Activated naive CD8-positive, alpha-beta T cell treated with anti-CD3 and anti-CD28 coated beads for 36 hours (primary cell): Measurements from ENCODE around the gene RRAS2. TPM values are rescaled to one million over a fixed set of nuclear protein-coding genes. Genes with fewer than 3 reads are reported as not detected.
A peak's percentile ranks its signal among the peaks of the same experiment; 100 is the strongest.
"Not testable (repeated sequence)": the region's sequence is repeated elsewhere in the genome, so short reads cannot be mapped to it uniquely, and the experiment has no call there.

Experiments
- DNase-seq: peaks from one replicate; pipeline ENCODE4 v3.0.0; 2021
- H3K27ac Mint-ChIP-seq: one replicate; pipeline ENCODE4 v1.8.0; 2022; ENCODE audit warnings: mild to moderate bottlenecking, moderate library complexity, mixed read lengths
- H3K27me3 Mint-ChIP-seq: one replicate; pipeline ENCODE4 v1.8.0; 2022; ENCODE audit warnings: mild to moderate bottlenecking, mixed read lengths
- H3K36me3 Mint-ChIP-seq: one replicate; pipeline ENCODE4 v1.8.0; 2021; ENCODE audit warnings: mild to moderate bottlenecking, mixed read lengths
- H3K4me1 Mint-ChIP-seq: one replicate; pipeline ENCODE4 v1.8.0; 2021; ENCODE audit warnings: mixed read lengths
- H3K4me3 Mint-ChIP-seq: one replicate; pipeline ENCODE4 v1.8.0; 2022; ENCODE audit warnings: mild to moderate bottlenecking, moderate library complexity, mixed read lengths
- H3K9me3 Mint-ChIP-seq: one replicate; pipeline ENCODE4 v1.8.0; 2022; ENCODE audit warnings: mixed read lengths
- total RNA-seq, 2 experiments: library from RNA; stranded (reverse); gene quantifications; one replicate each; pipeline ENCODE4 v1.2.3, GENCODE V29; 2021

RRAS2 gene
- 10 to 100 TPM; 70.7 to 72.7 TPM for total RNA-seq

DNA sequence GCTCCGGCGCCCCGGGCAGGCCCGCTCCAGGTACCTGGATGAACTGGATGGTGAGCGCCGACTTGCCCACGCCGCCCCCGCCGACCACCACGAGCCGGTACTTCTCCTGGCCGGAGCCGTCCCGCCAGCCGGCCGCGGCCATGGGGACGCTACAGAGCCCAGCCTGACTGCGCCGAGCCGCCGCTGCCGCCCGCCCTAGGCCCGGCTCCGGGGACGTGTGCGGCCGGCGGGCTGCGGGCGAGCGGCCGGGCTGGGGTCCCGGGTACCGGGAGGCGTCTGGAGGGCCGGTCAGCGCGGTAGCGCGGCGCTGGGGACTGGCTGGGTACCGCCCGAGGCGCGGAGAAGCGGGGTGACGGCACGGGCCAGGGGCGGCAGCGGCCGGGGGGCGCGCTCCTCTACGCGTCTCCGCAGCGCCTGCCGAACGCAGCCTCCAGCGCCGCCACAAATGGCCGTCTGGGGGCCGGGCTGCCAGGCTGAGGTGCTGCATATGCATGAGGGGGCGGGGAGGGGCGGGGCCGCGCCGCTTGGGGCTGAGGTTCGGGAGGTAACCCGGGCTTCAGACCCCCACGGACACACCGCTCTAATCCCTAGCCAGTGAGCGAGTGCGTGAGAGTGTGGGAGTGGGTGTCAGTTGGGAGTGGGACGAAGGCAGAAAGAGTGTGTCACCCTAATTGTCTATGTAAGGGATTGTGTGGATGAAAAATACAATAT is at the start of gene RRAS2:
Gene RRAS2, minus strand, starts transcription at position 455 of the 711 bp plus-strand sequence. Its CDS starts 313 bp downstream, at position 142.
- H3K4me3 Mint-ChIP-seq, result peak within 1 kb of the TSS; percentile 91
- DNase-seq, result peak; percentile 88
- H3K27me3 Mint-ChIP-seq, result peaks cover 3% of the 10 kb centered on the region
- H3K27ac Mint-ChIP-seq, result peak within 1 kb of the TSS; percentile 89
- H3K36me3 Mint-ChIP-seq, result peaks cover 18% of the 10 kb centered on the region
- H3K4me1 Mint-ChIP-seq, result peaks cover 34% of the 10 kb centered on the region
- H3K9me3 Mint-ChIP-seq, result no peaks in the 10 kb centered on the region

DNA sequence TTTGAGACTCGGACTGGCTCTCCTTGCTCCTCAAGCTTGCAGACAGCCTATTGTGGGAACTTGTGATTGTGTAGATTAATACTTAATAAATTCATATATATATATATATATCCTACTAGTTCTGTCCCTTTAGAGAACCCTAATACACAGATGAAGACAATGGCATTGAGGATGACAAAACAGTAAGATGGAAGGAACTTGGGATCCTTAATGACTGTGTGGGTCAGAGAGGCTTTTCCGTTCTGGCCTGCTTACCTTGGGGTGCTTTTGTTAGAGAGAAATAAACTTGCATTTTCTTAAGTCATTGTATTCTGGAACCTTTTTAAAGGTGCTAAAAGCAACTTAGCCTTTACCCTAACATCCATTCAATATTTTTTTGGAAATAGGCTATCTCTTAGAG is 49.6 kb upstream of the RRAS2 start:
- Mint-ChIP-seq H3K4me3 (no peak overlapping the region), H3K27me3 (no peaks in the 10 kb centered on the region), H3K4me1 (peaks cover 17% of the 10 kb centered on the region), H3K27ac (no peak overlapping the region), H3K9me3 (no peaks in the 10 kb centered on the region), H3K36me3 (no peaks in the 10 kb centered on the region)
- no peak for DNase-seq

DNA sequence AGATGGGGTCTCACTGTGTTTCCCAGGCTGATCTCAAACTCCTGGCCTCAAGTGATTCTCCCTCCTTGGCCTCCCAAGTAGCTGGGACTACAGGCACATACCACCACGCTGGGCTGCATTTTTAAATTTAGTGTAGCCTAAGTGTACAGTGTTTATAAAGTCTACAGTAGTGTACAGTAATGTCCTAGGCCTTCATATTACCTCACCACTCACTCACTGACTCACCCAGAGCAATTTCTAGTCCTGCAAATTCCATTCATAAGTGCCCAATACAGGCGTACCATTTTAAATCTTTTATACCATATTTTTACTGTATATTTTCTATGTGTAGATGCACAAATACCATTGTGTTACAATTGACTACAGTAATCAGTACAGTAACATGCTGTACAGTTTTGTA is 47.1 kb upstream of the RRAS2 start:
- H3K27ac Mint-ChIP-seq, H3K27me3 Mint-ChIP-seq, H3K4me3 Mint-ChIP-seq, H3K4me1 Mint-ChIP-seq, H3K36me3 Mint-ChIP-seq, DNase-seq, H3K9me3 Mint-ChIP-seq: not testable (repeated sequence)

DNA sequence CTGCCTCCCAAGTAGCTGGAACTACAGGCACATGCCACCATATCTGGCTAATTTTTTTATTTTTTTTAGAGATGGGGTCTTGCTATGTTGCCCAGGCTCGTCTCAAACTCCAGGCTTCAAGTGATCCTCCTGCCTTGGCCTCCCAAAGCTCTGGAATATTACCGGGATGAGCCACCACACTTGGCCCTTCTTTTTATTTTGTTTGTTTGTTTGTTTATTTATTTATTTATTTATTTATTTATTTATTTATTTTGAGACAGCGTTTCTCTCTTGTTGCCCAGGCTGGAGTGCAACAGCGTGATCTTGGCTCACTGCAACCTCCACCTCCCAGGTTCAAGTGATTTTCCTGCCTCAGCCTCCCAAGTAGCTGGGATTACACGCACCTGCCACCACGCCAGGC is 44.5 kb upstream of the RRAS2 start:
- H3K27me3 Mint-ChIP-seq, H3K36me3 Mint-ChIP-seq, H3K4me1 Mint-ChIP-seq, H3K9me3 Mint-ChIP-seq, H3K27ac Mint-ChIP-seq, DNase-seq, H3K4me3 Mint-ChIP-seq: not testable (repeated sequence)

DNA sequence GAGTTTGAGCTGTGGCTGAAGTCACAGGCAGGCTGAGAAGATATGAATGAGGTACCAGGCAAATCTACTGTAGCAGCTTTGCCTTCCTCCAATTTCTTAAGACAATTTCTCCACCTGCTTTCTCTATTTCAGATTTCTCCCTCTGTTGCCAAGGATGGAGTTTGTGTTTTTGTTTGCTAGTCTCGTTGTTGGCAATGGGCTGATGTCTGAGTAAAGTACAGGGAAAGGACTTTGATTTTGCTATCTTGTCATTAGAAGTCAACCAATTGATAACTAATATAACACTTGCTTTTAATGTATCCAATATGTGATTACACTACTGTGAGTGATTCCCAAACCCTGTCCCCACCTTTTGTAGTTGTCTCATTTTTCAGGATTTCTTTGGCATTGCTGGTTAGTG is 40.1 kb upstream of the RRAS2 start:
- H3K9me3 Mint-ChIP-seq, result no peaks in the 10 kb centered on the region
- H3K27ac Mint-ChIP-seq, result no peak overlapping the region
- no peaks in the 10 kb centered on the region for H3K4me1 Mint-ChIP-seq

DNA sequence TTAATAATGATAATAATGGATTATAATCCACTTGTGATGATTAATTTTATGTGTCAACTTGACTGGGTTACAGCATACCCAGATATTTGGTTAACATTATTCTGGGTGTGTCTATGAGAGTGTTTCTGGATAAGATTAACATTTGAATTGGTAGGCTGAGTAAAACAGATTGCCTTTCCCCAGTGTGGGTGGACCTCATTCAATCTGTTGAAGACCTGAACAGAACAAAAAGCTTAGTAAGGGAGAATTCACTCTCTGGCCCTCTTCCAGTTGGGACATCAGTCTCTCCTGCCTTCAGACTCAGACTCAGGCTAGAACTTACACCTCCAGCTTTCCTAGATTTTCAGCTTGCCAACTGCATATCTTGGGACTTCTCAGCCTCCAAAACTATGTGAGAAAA is 37.3 kb upstream of the RRAS2 start:
- Mint-ChIP-seq H3K4me3 (no peak overlapping the region), H3K36me3 (no peaks in the 10 kb centered on the region), H3K27me3 (no peaks in the 10 kb centered on the region), H3K27ac (no peak overlapping the region), H3K4me1 (peaks cover 2% of the 10 kb centered on the region), H3K9me3 (no peaks in the 10 kb centered on the region)
- no peak for DNase-seq

More for the DNA sequence above, 40.1 kb upstream of the RRAS2 start:
- Mint-ChIP-seq H3K36me3 (no peaks in the 10 kb centered on the region), H3K27me3 (no peaks in the 10 kb centered on the region), H3K4me3 (no peak overlapping the region)
- DNase-seq, result no peak

DNA sequence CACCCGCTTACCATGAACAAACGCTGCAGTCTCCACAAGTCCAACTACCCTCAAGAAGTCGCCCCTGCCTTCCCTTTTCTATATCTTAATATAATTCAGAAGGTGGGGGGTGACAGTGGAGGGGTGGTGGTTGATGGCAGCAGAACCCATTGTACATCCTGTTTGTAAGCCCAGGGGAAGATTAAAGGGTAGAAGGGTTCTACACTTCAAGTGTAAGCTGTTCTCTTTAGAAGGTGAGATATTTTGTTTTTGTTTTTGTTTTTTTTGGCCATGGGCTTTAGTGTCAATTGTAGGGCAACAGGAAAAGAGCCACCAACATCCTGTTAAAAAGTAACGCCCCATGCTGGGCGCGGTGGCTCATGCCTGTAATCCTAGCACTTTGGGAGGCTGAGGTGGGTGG is 34.9 kb upstream of the RRAS2 start:
- Mint-ChIP-seq H3K27ac (no peak overlapping the region), H3K4me1 (peaks cover 2% of the 10 kb centered on the region), H3K4me3 (no peak overlapping the region), H3K9me3 (no peaks in the 10 kb centered on the region), H3K27me3 (no peaks in the 10 kb centered on the region), H3K36me3 (no peaks in the 10 kb centered on the region)
- no peak for DNase-seq

DNA sequence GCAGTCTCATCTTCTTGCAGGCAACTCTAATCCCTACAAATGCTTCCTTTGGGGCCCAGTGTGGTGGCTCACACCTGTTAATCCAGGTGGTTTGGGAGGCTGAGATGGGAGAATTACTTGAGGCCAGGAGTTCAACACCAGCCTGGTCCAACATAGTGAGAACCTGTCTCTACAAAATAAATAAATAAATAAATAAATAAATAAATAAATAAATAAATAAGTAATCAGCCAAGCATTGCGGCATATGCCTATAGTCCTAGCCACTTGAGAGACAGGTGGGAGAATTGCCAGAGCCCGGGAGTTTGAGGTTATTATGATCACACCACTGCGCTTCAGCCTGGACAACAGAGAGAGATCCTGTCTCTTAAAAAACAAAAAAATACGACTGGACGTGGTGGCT is 34.1 kb upstream of the RRAS2 start:
- Mint-ChIP-seq H3K36me3 (no peaks in the 10 kb centered on the region), H3K27me3 (no peaks in the 10 kb centered on the region), H3K9me3 (no peaks in the 10 kb centered on the region), H3K4me3 (no peak overlapping the region), H3K27ac (no peak overlapping the region), H3K4me1 (peaks cover 2% of the 10 kb centered on the region)
- no peak for DNase-seq

DNA sequence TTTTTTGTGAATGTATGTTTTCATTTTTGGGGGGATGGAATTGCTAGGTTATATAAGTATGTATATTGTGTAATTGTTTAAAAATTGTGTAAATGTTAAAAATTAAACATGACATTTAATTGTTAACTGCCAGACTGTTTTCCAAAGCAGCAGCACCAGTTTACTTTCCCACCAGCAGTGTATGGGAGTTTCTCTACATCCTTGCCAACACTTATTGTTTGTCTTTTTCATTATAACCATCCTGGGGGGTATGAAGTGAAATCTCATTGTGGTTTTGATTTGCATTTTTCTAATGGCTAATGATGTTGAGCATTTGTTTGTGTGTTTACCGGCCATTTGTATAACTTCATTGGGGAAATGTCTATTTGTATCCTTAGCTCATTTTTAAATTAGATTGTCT is 31.7 kb upstream of the RRAS2 start:
- no peaks in the 10 kb centered on the region for H3K9me3 Mint-ChIP-seq
- no peaks in the 10 kb centered on the region for H3K27me3 Mint-ChIP-seq
- no peaks in the 10 kb centered on the region for H3K36me3 Mint-ChIP-seq
- no peak overlapping the region for H3K4me3 Mint-ChIP-seq
- peaks cover 2% of the 10 kb centered on the region for H3K4me1 Mint-ChIP-seq
- H3K27ac Mint-ChIP-seq, result no peak overlapping the region
- DNase-seq, result no peak

DNA sequence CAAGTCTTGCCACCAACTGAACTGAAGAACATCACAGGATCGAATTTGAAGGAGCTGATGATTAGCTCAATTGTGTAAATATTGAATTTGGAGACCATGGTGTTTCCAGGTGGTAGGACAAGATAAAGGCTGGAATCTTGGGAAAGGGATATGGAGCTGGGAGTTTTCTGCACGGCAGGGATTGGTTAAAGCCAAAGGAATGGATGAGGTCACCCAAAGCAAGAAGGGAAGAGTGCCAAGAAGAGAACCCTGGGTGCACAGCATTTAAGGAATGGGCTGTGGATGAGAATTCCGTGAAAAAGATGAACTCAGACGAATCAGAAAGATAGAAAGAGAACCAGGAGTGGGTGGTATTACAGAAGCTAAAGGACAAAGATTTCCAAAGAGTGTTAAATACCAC is 29.4 kb upstream of the RRAS2 start:
- Mint-ChIP-seq H3K27ac (no peak overlapping the region), H3K4me1 (no peaks in the 10 kb centered on the region)

DNA sequence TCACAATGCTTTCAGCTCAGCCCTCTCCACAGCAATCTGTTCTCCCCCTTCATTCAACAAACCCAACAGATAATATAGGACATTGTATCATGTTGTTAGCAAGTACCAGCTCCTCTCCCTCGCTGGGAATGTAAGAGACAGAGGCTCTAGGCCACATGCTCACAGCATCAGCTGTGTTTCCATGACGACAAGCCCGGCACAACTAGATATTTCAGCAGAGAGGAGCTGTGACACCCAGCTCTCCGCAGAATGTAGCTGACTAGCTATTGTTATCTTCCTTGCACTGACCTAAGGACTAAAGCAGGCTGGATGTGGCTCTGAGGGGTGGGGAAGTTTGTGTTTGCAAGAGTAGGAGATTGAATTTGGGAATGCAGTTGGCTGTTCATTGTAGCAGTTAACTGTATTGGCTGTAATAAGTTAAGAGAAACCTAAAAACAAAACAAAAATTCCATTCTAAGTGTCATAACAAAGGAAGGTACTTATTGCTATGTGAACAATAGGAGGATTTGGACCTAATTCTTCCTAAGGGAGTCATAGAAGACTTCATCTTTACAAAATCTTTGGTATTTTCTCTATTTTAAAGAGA is 28.0 kb upstream of the RRAS2 start:
- H3K4me1 Mint-ChIP-seq, result no peaks in the 10 kb centered on the region
- no peak overlapping the region for H3K27ac Mint-ChIP-seq
- H3K9me3 Mint-ChIP-seq, result no peaks in the 10 kb centered on the region
- H3K36me3 Mint-ChIP-seq, result no peaks in the 10 kb centered on the region
- no peak overlapping the region for H3K4me3 Mint-ChIP-seq
- DNase-seq, result no peak
- H3K27me3 Mint-ChIP-seq, result no peaks in the 10 kb centered on the region

More for the DNA sequence above, 29.4 kb upstream of the RRAS2 start:
- no peaks in the 10 kb centered on the region for H3K36me3 Mint-ChIP-seq
- no peak for DNase-seq
- H3K9me3 Mint-ChIP-seq, result no peaks in the 10 kb centered on the region
- H3K4me3 Mint-ChIP-seq, result no peak overlapping the region
- no peaks in the 10 kb centered on the region for H3K27me3 Mint-ChIP-seq

DNA sequence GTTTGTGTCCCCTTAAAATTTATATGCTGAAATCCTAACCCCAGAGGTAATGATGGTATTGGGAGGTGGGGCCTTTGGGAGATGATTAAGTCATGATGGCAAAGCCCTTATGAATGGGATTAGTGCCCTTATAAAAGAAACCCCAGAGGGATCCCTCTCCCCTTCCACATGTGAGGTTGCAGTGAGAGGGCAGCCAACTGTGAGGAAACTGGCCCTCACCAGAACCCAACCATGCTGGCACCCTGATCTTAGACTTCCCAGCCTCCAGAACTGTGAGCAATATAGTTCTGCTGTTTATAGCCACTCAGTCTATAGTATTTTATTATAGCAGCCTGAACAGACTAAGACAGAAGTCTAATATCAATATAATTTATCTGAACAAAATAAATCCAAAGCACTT is 27.1 kb upstream of the RRAS2 start:
- Mint-ChIP-seq H3K27me3 (peaks cover 7% of the 10 kb centered on the region), H3K9me3 (no peaks in the 10 kb centered on the region), H3K4me3 (no peak overlapping the region), H3K36me3 (no peaks in the 10 kb centered on the region), H3K4me1 (peaks cover 6% of the 10 kb centered on the region), H3K27ac (no peak overlapping the region)
- no peak for DNase-seq

DNA sequence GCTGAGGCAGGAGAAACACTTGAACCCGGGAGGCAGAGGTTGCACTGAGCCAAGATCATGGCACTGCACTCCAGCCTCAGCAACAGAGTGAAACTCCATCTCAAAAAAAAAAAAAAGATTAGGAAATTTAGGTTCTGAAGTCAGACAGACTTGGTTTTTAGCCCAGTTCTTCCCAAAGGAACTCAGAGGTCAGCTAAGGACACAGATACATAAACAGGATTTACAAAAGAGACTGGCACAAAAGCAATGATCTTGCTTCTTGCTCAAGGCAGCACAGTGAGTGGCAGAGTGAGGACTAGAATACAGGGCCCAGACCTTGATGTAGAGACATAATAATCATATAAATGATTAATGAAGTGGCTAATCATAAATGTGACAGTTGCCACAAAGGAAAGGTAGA is 25.4 kb upstream of the RRAS2 start:
- Mint-ChIP-seq H3K27me3 (peaks cover 16% of the 10 kb centered on the region), H3K9me3 (no peaks in the 10 kb centered on the region), H3K4me3 (no peak overlapping the region), H3K36me3 (no peaks in the 10 kb centered on the region), H3K4me1 (peaks cover 6% of the 10 kb centered on the region), H3K27ac (no peak overlapping the region)
- DNase-seq, result no peak

DNA sequence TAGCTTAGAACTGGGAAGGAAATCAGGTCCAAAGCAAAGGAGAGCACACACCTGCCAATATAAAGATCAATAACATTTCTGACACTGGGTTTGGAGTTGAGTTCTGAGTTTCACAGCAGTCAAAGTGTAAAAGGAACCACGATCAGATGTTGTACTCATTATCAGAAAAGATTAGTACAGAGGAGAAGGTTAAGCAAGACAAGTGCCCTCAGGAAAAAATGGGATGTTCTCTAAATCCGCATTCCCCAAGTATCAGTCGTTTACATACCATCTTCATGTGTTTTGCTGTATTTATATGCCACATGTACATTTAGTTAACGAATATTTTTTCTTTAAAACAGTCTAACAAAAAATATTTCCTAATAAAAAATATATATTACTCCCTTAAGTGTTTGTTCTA is 23.0 kb upstream of the RRAS2 start:
- peaks cover 10% of the 10 kb centered on the region for H3K4me1 Mint-ChIP-seq
- no peaks in the 10 kb centered on the region for H3K9me3 Mint-ChIP-seq
- DNase-seq, result no peak
- H3K27me3 Mint-ChIP-seq, result peaks cover 28% of the 10 kb centered on the region
- no peak overlapping the region for H3K4me3 Mint-ChIP-seq
- H3K27ac Mint-ChIP-seq, result no peak overlapping the region
- no peaks in the 10 kb centered on the region for H3K36me3 Mint-ChIP-seq

DNA sequence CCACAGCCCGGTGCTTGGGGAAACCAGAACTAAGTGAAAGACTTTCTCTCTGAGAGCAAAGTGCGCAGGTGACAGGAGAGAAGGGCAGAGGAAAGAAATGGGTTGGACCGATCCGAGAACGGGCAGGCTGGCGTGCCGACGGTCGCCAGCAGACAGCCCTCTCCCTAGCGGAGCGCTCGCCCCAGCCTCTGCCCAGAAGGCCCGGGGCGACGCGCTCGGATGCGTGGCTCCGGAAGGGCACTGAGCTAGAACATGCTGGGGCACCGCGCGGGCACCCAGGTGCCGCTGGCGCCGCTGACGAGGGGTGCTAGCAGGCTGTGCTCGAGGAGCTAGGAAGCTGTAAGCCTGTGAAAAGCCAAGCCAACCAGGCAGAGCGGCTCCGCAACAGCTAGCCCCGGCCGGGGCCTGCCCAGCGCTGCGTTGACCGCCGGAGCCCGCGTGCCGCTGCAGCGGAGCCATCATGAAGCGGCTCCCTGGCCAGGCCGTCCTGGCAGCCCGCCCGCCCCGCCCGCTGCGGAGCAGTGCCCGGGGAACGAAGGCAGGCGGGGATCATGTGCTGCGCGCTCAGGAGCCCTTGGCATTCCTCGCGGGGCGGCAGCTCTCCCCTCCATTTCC is 22.1 kb upstream of the RRAS2 start:
- Mint-ChIP-seq H3K27ac (no peak overlapping the region), H3K4me3 (peak overlapping the region; percentile 70)

More for the DNA sequence above, 22.1 kb upstream of the RRAS2 start:
- Mint-ChIP-seq H3K36me3 (no peaks in the 10 kb centered on the region), H3K27me3 (peaks cover 28% of the 10 kb centered on the region), H3K4me1 (peaks cover 15% of the 10 kb centered on the region), H3K9me3 (no peaks in the 10 kb centered on the region)
- peak; percentile 50 for DNase-seq
